Esophagus squamous epithelium (tissue), 5 donors: ENCODE results near the gene WDR6. TPM values are rescaled to one million over a fixed set of nuclear protein-coding genes. Genes with fewer than 3 reads are reported as not detected.

ENCODE experiments used
- DNase-seq: peaks from one replicate; lab custom pipeline; 2025; lab: John Stamatoyannopoulos, UW
- H3K27ac ChIP-seq, 4 donors: fragments of 200-600 bp; sonication (generic); one replicate each; pipeline ENCODE4 v1.5.1; 2016 to 2019; ENCODE audit warnings: mild to moderate bottlenecking in 1 of 4
- H3K27me3 ChIP-seq, 4 donors: fragments of 200-600 bp; sonication (generic); 1 replicate in 3 of 4; 2 replicates in 1 of 4; pipeline versions ENCODE4 v1.5.1 to v1.6.0; 2017 to 2021; ENCODE audit warnings: antibody characterized with exemption in 1 of 4
- H3K36me3 ChIP-seq, 3 donors: fragments of 200-600 bp; sonication (generic); one replicate each; pipeline ENCODE4 v1.5.1; 2016 to 2019
- H3K4me1 ChIP-seq, 3 donors: fragments of 200-600 bp; sonication (generic); one replicate each; pipeline ENCODE4 v1.5.1; 2017 to 2019
- H3K4me3 ChIP-seq, 4 donors: fragments of 200-600 bp; sonication (generic); 1 replicate in 3 of 4; 2 replicates in 1 of 4; pipeline ENCODE4 v1.5.1; 2016 to 2019; ENCODE audit warnings: mild to moderate bottlenecking in 2 of 4, moderate library complexity in 1 of 4
- H3K9me3 ChIP-seq, 3 donors: fragments of 200-600 bp; sonication (generic); one replicate each; pipeline ENCODE4 v1.5.1; 2016 to 2019
- CTCF ChIP-seq, 6 experiments: fragments of 450-650 bp in 4 of 6; fragments of 200-600 bp in 2 of 6; sonication (generic) in 2 of 6; IDR thresholded peaks; one replicate each; pipeline ENCODE4 v1.5.1; 2016 to 2019; ENCODE audit warnings: antibody characterized with exemption in 6 of 6, mild to moderate bottlenecking in 4 of 6, moderate library complexity in 4 of 6
- POLR2A ChIP-seq, 4 donors: fragments of 450-650 bp; IDR thresholded peaks; one replicate each; pipeline ENCODE4 v1.6.1; 2017; ENCODE audit warnings: antibody characterized with exemption in 4 of 4, mild to moderate bottlenecking in 4 of 4, moderate library complexity in 3 of 4
- WGBS, 2 donors: methylation state at CpG; one replicate each; pipeline ENCODE4 v1.1.5; 2018; 5-methylcytosine and 5-hydroxymethylcytosine counted together
- intact Hi-C: fragments of 100-400 bp; cut with DNase I; formaldehyde crosslinking; loops from one replicate; pipeline ENCODE4 v1.15.0; 2022
- total RNA-seq, 4 donors: library from RNA; depleted of rRNA; stranded (reverse); fragments of >200 nt; gene quantifications; one replicate each; pipeline ENCODE4 v1.1.0, GENCODE V29; 2016
- donor health status: DM: yes; HTN: yes; CAD: no.

Gene WDR6
- total RNA-seq, 4 donors from 2014 or later = 27.4 to 78.0 (median 37.6) TPM

GRCh38 chr3:48963591-48963990, 43.6 kb upstream of the WDR6 start:
- peaks cover 7 to 80% (median 18%) of the 10 kb centered on the region in 3 donors for H3K36me3 ChIP-seq
- intact Hi-C loops = no loop called here

GRCh38 chr3:48966367-48966766, 40.8 kb upstream of the WDR6 start:
- intact Hi-C loops = no loop called here
- Histone ChIP-seq H3K4me3 (no peak overlapping the region), H3K4me1 (no peaks in the 10 kb centered on the region), H3K27me3 (no peaks in the 10 kb centered on the region), H3K9me3 (no peaks in the 10 kb centered on the region), H3K27ac (no peak overlapping the region), H3K36me3 (peaks cover 11 to 100% (median 41%) of the 10 kb centered on the region in 3 donors)
- WGBS, 2 donors = 56 to 85% methylated on average over 3 of the region's 3 CpGs
- TF ChIP-seq POLR2A (IDR thresholded peaks at IDR 0.05) = no peak
- TF ChIP-seq CTCF (IDR thresholded peaks at IDR 0.05) = no peak
- DNase-seq = no peak

More at GRCh38 chr3:48963591-48963990, 43.6 kb upstream of the WDR6 start:
- Histone ChIP-seq H3K9me3 (no peaks in the 10 kb centered on the region), H3K27me3 (no peaks in the 10 kb centered on the region), H3K4me3 (no peak overlapping the region), H3K27ac (no peak overlapping the region), H3K4me1 (no peaks in the 10 kb centered on the region)
- 82 to 83% methylated on average over 2 of the region's 2 CpGs for WGBS, 2 donors
- no peak for DNase-seq
- TF ChIP-seq CTCF (IDR thresholded peaks at IDR 0.05) (no peak), POLR2A (IDR thresholded peaks at IDR 0.05) (no peak)

GRCh38 chr3:48966876-48967361, 40.3 kb upstream of the WDR6 start:
- Histone ChIP-seq H3K27ac (no peak overlapping the region), H3K36me3 (peaks cover 11 to 100% (median 47%) of the 10 kb centered on the region in 3 donors), H3K9me3 (no peaks in the 10 kb centered on the region), H3K4me3 (no peak overlapping the region), H3K4me1 (no peaks in the 10 kb centered on the region), H3K27me3 (no peaks in the 10 kb centered on the region)
- WGBS, 2 donors = 73 to 80% methylated on average over 5 to 7 of the region's 7 CpGs
- no peak for TF ChIP-seq POLR2A (IDR thresholded peaks at IDR 0.05)
- no peak for TF ChIP-seq CTCF (IDR thresholded peaks at IDR 0.05)
- no peak for DNase-seq
- intact Hi-C loops = no loop called here

GRCh38 chr3:48970586-48970985, 36.6 kb upstream of the WDR6 start:
- Histone ChIP-seq H3K27ac (no peak overlapping the region), H3K27me3 (no peaks in the 10 kb centered on the region), H3K4me3 (no peak overlapping the region), H3K9me3 (no peaks in the 10 kb centered on the region), H3K4me1 (peaks cover 0 to 8% (median 0%) of the 10 kb centered on the region in 3 donors), H3K36me3 (peaks cover 14 to 100% (median 68%) of the 10 kb centered on the region in 3 donors)
- intact Hi-C loops = no loop called here
- no peak for DNase-seq
- WGBS, 2 donors = 92% methylated on average over 6 of the region's 6 CpGs; no CpG with 5 or more reads in 1 of the 2 donors
- no peak for TF ChIP-seq POLR2A (IDR thresholded peaks at IDR 0.05)
- TF ChIP-seq CTCF (IDR thresholded peaks at IDR 0.05) = no peak

GRCh38 chr3:48974076-48974864, 32.9 kb upstream of the WDR6 start:
- TF ChIP-seq POLR2A (IDR thresholded peaks at IDR 0.05) = no peak
- no peak for TF ChIP-seq CTCF (IDR thresholded peaks at IDR 0.05)
- intact Hi-C loops = no loop called here
- DNase-seq = no peak
- no peak overlapping the region for H3K27ac ChIP-seq
- no peak overlapping the region for H3K4me3 ChIP-seq
- peaks cover 0 to 17% (median 0%) of the 10 kb centered on the region in 3 donors for H3K4me1 ChIP-seq
- no peaks in the 10 kb centered on the region for H3K9me3 ChIP-seq
- H3K36me3 ChIP-seq = peaks cover 16 to 100% (median 65%) of the 10 kb centered on the region in 3 donors
- 81 to 90% methylated on average over 4 to 10 of the region's 10 CpGs for WGBS, 2 donors
- H3K27me3 ChIP-seq = no peaks in the 10 kb centered on the region
